Activated effector memory CD4-positive, alpha-beta T cell treated with anti-CD3 and anti-CD28 coated beads, Interleukin-2, amount 50 U/mL, for 16 hours (primary cell): ENCODE results near the gene CD3G.

ENCODE experiments used
- DNase-seq: peaks from one replicate; pipeline ENCODE4 v3.0.0-alpha.2; 2020

CD3G gene

DNA sequence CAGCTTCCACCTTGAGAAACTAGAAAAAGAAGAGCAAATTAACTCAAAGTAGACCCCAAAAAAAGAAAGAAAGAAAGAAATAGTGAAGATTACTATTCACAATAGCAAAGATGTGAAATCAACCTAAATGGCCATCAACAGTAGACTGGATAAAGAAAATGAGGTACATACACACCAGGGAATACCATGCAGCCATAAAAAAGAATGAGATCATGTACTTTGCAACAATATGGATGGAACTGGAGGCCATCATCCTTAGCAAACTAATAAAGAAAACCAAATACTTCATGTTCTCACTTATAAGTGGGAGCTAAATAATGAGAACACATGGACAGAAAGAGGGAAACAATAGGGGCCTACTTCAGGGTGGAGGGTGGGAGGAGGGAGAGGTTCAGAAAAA is 15.4 kb upstream of the CD3G start:
- DNase-seq, result no peak

DNA sequence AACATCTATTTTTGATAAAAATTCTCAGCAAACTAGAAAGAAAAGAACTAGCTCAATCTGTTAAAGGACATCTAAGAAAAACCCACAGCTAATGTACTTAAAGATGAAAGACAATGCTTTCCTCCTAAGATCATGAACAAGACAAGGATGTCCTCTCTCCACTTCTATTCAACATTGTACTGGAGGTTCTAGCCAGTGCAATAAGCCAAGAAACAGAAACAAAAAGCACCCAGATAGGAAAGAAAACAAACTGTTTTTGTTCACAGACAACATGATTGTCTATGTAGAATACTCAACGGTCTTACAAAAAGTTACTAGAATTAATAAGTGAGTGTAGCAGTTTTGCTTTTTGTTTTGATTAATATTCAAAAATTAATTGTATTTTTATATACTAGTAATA is 9.4 kb upstream of the CD3G start:
- no peak for DNase-seq

DNA sequence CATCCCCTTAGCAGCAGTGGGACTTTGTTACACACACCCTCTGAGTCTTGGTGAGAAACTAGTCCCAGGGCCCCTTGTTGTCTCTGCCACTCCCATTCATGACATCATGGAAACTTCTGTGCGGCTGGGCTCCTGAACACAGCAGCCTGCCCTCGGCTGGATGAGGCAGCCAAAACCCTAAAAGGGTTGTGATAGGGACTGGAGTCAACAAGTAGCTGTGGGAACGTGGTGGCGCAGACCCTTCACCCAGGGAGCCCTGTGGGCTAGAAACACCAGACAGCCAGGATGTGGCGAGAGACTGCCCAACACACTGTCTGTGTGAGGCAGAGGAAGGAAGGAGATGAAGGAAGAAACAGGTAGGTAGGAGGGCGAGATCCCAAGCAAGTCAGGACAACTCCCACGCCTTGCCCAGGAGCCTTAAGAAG is 5.5 kb upstream of the CD3G start:
- peak; percentile 94 for DNase-seq

DNA sequence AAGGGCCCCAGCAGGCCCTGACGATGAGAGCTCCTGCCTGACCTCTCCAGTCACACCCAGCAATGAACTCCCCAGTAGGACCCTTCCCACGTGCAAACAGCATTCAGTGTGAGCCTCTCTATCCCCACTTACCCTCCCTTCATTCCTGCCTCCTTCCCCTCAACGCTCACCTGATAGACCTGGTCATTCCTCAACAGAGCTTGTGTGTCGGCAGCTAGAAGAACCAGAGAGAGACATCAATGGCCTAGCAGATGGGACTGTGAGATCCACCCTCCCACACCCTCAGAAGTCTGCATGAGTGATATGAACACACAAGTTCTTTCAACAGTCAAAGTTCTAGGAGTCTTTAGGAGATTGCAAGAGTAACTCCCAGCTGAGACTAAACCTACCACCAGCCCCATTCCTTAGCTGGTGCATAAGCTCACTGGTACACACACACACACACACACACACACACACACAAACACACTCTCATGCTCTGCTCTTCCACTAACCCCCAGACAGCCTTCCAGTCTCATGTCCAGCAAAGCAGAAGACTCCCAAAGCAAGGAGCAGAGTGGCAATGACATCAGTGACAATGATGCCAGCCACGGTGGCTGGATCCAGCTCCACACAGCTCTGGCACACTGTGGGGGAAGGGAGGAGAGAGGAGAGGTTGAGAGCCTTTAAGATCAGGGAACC is 4.7 kb upstream of the CD3G start:
- no peak for DNase-seq

DNA sequence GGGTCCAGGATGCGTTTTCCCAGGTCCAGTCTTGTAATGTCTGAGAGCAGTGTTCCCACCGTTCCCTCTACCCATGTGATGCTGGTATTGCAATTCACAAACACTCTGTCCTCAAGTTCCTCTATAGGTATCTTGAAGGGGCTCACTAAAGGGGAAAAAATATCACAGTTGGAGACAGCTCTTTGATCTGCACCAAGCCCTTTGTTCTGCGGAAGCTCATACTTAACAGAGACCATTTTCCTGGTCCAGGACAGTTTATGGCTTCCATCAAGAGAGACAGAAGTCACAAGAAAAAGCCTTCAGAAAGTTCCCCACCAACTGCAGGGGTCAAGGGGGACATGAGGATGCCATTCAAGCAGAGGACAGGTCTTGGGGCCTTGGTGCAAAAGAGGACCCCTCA is 3.7 kb upstream of the CD3G start:
- DNase-seq, result no peak

DNA sequence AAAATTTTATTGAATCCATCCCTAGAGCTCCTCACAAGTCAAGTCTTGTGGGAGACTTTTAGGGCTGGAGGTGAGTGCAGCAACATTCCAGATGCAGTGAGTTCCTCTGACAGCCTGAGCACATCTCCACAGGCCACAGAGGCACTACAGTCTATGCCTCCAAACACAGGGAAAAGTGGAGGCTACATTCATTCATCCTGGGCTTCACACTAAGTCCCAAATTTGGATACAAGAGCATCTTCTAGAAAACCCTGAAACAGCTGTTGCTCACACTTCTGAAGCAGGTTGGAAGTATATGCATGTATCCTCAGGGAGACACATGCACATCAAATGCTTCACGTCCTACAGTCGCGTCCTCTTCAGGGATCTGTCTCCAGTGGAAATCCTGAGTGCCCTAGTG is 2.9 kb upstream of the CD3G start:
- no peak for DNase-seq

DNA sequence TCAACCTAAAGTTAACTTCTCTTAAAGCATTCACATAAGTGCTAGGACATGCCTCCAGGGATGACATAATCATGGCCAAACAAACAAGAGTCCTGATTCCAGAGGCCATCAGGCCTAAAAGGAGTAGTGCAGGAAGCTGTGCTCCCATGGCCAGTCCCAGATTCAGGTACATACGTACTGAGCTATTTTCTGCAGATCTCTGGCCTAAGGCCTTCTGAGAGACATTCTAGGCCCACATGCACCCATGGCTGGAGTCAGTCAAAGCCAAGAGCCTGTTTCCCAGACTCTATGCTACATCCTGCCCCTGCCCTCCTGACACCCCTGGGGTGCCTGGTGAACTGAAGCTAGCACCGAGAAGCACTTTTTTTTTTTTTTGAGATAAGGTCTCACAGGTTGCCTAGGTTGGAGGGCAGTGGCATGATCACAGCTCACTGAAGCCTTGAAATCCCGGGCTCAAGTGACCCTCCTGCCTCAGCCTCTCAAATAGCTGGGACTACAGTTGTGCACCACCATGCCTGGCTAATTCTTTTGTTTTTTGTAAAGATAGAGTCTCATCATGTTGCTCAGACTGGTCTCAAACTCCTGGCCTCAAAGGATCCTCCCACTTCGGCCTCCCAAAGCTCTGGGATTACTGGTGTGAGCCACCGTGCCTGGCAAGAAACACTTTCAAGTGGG is 2.2 kb upstream of the CD3G start:
- DNase-seq, result peak; percentile 68

DNA sequence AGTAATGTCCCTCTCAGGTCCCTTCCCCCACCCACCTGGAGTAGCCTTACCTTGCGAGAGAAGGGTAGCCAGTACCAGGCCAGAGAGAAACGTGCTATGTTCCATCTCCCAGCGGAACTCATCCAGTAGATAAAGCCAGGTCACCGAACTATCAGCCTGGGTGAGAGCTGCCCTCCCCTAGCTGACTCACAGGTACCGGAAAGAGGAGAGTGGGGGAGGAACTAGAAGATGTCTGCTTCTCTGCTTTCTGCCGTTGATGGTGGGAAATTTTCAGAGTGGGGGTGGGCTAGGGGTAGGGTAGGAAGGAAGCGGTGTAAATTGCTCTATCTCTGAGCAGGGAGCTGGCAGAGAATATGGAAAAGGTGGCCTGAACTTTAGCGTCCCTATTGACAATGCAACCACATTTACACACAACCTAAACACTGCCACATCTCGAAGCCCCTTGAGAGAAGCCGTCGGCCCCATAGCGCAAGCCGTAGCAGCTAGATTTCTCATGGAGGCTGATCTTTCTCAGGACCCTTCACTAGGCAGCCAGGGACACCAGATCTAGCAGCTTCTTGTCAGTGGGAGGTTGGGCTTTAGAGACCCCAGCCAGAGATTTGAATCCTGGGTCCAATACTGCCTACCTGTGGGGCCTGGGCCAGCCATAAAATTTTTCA is 1.5 kb upstream of the CD3G start, which contains the start of gene CD3D:
CD3D (minus strand) TSS at position 203 of the 659 bp plus-strand sequence; CDS start at position 105, 98 bp downstream.
- peak; percentile 89 for DNase-seq

DNA sequence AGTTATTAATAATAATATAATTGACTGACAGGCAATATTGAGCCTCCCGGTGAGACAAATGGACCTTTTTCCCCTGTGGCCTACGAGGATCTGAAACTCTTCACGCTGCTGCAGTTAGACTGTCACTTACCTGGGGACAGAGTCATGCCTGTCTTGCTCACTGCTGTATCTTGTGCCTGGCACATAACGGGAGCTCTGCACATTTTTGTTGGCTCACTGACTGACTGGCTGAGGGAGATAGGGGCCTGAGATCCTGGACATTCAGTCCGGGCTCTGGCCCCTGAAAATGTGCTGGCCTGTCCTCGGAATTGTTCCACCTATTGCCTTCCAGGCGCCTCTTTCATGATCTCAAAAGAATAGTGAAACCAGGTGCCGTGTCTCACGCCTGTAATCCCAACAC is 896 bp upstream of the CD3G start:
- DNase-seq, result peak; percentile 74

DNA sequence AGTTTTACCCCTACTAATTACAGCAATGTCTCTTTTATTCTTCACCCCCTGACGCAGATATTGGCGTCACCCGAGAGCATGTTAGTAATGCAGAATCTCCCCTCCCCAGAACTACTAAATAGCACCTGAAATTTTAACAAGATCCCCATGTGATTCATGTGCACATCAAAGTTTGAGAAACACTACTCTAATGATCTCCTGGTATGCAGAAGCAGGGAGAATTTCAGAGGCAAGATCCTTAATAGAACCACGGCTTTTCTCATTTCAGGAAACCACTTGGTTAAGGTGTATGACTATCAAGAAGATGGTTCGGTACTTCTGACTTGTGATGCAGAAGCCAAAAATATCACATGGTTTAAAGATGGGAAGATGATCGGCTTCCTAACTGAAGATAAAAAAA is 5.3 kb downstream of the CD3G start:
- DNase-seq, result no peak

DNA sequence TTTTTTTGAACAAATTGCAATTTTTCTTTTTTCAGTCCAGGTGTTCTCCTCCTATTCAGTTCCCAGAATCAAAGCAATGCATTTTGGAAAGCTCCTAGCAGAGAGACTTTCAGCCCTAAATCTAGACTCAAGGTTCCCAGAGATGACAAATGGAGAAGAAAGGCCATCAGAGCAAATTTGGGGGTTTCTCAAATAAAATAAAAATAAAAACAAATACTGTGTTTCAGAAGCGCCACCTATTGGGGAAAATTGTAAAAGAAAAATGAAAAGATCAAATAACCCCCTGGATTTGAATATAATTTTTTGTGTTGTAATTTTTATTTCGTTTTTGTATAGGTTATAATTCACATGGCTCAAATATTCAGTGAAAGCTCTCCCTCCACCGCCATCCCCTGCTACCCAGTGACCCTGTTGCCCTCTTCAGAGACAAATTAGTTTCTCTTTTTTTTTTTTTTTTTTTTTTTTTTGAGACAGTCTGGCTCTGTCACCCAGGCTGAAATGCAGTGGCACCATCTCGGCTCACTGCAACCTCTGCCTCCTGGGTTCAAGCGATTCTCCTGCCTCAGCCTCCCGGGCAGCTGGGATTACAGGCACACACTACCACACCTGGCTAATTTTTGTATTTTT is 9.1 kb downstream of the CD3G start:
- DNase-seq, result no peak

DNA sequence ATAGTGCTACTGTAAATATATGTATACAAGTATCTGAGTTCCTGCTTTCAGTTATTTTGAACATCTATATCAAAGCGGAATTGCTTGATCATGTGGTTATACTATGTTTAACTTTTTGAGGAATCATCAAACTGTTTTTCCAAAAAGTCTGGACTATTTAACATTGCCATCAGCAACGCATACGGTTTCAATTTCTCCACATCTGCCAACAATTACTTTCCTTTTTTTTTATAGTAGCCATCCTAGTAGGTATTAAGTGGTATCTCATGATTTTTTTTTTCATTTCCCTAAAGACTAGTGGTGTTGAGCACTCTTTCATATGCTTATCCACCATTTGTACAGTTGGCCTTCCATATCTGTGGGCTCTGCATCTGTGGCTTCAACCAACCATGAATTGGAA is 13.9 kb downstream of the CD3G start:
- no peak for DNase-seq

DNA sequence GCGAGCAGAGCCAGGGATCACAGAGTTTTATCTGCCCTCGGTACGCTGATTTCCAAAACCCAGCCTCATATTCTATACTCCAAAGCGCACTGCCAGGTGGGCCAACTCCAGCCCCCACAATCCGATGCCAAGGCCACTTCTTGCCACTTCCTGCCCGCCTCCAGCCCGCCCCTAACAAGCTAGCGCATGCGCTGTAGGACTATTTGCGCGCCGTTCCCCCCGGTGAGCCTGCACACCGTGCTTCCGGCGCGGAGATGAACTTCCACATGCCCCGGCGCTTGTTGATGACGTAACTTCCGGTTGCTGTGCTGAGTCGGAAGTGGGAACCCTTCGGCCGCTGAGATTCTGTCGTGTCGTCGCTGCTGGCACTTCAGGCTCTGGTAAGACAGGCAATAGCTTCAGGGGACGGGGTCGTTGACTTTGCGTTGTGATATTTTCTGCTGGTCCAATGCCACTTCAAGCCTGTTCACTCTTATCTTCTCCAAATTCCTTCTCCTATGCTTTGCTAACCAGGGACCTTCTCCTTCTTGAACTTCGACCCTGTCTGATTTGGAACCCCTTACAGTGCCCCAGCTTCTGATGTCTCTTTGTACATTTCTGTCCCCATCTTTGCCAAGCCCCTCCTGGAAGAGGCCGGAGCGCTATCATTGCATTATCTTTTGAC is 15.3 kb downstream of the CD3G start, which contains the start of gene UBE4A:
UBE4A (plus strand) TSS at position 306 of the 664 bp plus-strand sequence. CDS start 5,481 bp downstream, outside the sequence.
- DNase-seq, result peak; percentile 99

DNA sequence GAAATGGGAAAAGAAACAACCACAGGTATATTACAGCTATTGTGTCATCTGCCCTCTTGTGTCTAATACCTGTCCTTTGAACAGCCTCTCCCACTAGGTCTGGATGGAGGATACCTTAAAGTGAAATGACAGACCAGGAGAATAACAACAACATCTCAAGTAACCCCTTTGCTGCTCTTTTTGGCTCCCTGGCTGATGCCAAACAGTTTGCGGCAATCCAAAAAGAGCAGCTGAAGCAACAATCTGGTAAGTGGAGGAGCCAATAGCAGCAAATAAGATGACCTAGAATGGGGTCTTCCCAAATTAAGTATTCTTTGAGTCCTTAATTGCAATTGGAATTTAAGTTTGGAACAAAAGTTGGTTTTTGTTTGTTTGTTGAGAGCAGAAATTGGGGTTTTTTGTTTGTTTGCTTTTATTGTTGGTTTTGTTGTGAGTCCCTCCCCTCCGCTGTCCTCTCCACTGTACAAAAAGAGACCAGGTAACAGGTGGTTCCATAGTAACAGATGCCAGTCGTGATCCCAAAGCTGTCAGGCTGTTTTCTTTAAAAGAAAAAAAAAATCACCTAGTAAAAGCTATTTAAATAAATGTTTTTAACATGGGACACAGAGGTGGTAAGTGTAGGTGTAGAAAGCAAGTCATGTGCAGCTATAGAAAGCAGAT is 20.9 kb downstream of the CD3G start:
- DNase-seq, result no peak

DNA sequence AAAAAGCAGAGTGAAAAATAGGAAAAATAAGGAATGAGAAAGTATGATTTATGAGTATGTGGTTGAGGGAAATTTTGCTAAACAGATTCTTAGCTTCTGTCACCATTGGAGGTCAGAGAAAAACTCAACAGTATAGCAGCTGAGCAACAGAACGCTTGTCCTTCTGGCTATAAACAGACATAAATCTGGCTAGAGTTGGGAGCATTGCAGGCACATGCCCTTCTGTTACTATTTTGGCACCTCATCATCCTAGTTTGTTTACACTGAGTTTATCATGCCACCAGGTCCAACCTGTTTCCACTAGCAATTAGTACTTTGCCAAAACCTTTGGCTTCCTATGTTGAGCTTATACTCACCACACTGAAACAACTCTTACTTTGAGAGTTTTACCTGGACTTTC is 22.1 kb downstream of the CD3G start:
- DNase-seq, result no peak

DNA sequence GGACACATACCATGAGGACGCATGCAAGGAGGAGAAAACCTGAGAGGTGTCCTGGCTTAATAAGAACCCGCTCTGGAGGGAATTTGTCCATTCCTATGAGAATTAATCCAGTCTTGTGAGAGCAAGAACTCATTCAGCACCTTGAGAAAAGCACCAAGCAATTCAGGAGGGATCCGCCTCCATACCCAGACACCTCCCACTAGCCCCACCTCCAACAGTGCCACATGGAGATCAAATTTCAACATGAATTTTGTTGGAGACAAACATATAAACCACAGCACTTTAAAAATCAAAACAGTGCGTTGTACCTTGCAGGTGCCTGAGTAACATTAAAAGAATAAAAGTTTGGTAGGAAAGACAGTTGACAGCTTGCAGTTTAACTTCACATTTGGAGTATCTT is 26.6 kb downstream of the CD3G start:
- no peak for DNase-seq

DNA sequence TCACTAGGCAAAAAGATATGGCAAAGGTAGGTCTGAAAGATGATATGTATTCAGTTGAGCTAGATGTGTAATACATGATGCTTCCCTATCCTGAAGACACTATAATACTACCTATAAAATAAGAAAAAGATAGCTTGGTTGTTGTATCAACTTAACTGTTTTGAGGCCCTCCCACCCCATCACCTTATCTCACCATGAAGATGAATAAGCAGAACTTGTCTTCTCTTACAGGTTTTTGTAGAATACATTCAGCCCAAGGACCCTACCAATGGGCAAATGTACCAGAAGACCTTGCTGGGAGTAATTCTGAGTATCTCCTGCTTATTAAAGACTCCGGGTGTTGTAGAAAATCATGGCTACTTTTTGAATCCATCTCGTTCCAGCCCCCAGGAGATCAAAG is 29.1 kb downstream of the CD3G start:
- no peak for DNase-seq

DNA sequence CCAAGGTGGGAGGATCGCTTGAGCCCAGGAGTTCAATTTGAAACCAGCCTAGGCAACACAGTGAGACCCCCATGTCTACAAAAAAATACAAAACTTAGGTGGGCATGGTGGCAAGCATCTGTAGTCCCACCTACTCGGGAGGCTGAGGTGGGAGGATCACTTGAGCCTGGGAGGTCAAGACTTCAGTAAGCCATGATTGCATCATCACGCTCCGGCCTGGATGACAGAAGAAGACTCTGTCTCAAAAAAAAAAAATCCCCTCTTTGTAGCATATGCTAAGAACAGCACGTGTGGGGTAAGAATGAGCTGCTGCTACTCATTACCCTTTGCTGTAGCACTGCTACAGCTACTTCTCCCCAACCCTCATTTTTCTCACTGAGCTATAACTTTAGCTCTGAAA is 29.7 kb downstream of the CD3G start:
- no peak for DNase-seq

DNA sequence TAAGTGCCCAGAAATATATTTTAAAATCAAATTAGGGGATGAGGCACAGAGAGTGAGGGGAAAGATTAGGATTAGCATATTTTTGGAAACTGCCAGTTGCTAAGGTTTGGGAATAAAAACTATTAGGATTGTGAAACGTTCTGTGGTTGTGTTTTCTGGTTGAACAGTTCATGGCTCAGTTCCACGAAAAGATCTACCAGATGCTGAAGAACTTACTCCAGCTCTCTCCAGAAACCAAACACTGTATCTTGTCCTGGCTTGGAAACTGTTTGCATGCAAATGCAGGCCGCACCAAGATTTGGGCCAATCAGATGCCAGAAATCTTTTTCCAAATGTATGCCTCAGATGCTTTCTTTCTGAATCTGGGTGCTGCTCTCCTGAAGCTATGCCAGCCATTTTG is 30.6 kb downstream of the CD3G start:
- no peak for DNase-seq

DNA sequence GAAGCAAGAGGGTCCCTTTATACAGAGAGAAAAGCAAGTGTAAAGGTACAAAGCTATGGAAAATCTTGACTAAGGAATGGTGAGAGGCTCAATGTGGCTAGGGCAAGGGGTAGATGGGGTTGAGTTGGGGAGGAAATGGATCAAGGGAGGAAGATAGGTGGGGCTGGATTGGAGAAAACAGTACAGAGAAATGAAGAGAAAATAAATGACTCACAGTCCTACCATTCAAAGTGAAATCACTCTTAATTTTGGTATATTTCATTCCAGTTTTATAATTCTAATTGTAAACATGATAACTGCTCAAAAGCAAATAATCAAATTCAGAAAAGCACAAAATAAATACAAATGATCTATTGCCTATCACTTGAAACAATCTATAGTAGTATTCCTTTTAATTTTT is 31.8 kb downstream of the CD3G start:
- DNase-seq, result no peak

DNA sequence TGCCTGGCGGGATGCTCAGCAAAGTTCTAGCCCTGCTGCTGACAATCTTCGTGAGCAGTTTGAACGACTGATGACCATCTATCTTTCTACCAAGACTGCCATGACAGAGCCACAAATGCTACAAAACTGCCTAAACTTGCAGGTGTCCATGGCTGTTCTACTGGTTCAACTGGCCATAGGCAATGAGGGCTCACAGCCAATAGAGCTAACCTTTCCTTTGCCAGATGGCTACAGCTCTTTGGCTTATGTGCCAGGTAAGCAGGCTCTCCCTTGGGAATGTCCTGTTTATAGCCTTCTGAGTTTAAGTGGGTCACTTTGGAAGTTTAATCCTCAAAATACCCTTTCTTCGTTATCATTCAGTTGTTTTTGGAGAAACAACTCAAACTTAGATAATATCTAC is 35.4 kb downstream of the CD3G start:
- DNase-seq, result no peak

DNA sequence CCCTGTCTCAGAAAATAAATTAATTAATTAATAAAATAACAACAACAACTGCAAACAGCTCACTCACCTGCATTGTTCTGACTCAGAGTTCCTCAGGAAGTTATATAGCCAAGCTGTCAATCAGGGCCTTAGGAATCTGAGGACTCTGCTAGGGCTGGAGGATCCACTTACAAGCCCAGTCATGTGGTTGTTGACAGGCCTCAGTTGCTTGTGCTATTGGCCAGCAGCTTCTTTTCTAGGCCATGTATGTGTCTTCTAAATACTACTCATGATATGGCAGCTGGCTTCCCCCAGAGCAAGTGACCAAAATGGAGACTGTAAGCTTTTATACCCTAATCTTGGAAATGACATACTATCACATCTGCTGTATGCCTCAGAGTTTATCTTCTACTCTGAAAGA is 36.4 kb downstream of the CD3G start:
- no peak for DNase-seq

DNA sequence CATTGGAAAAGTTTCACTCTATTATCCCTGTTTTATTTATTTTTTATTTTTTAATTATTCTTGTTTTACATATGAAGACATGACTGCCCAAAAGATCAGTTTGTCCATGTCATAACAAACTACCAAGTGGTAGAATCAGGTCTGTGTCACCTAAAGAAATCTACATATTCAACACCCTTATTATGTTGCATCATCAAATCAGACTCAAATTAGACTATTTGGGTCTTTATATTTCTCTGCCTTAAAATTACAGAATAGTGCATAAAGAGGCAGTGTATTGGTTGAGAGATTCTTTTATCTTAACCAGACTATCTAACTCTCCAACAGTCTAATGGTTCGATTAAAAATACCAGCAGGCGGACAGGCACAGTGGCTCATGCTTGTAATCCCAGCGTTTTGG is 38.8 kb downstream of the CD3G start:
- no peak for DNase-seq
